Brain microvascular endothelial cell (primary cell): ENCODE data around the gene CEP104.

Source experiments
- DNase-seq: peaks from one replicate; pipeline ENCODE4 v3.0.0-alpha.2; 2020
- H3K27ac ChIP-seq: fragments of 250-450 bp; sonication (Bioruptor Pico); 2 replicates; pipeline ENCODE4 v1.5.1; 2020; ENCODE audit warnings: mild to moderate bottlenecking, moderate library complexity
- H3K27me3 ChIP-seq: fragments of 250-450 bp; sonication (Bioruptor Pico); replicated peaks from 2 replicates; pipeline ENCODE4 v1.5.1; 2020; ENCODE audit warnings: mild to moderate bottlenecking
- H3K36me3 ChIP-seq: fragments of 250-450 bp; sonication (Bioruptor Pico); replicated peaks from 2 replicates; pipeline ENCODE4 v1.5.1; 2020; ENCODE audit warnings: mild to moderate bottlenecking
- H3K4me3 ChIP-seq: 2 replicates; pipeline ENCODE4 v1.5.1; 2011; ENCODE audit warnings: low read depth, mild to moderate bottlenecking, control low read depth, low read length, moderate library complexity
- CTCF ChIP-seq: IDR thresholded peaks from 2 replicates; pipeline ENCODE4 v1.5.1; 2011; ENCODE audit warnings: low read depth, mild to moderate bottlenecking, moderate library complexity, low read length, control low read depth, inconsistent platforms; ENCODE audit errors: missing control alignments
- in situ Hi-C: cut with HindIII; loops from 2 replicates; pipeline ENCODE4 v1.10.0; 2017; ENCODE audit warnings: low sequenced_read_pairs, low pct_ligation_motif_present

Gene CEP104

GRCh38 chr1:3880429-3881192, 23.6 kb upstream of the CEP104 start:
- H3K27ac ChIP-seq, result no peak overlapping the region
- in situ Hi-C loops, result no loop called here
- peaks cover 14% of the 10 kb centered on the region for H3K36me3 ChIP-seq
- H3K4me3 ChIP-seq, result no peak overlapping the region
- TF ChIP-seq CTCF, result no peak
- H3K27me3 ChIP-seq, result no peaks in the 10 kb centered on the region
- DNase-seq, result no peak

GRCh38 chr1:3879787-3880428, 22.9 kb upstream of the CEP104 start:
- Histone ChIP-seq H3K27ac (no peak overlapping the region), H3K27me3 (no peaks in the 10 kb centered on the region), H3K4me3 (no peak overlapping the region), H3K36me3 (peaks cover 11% of the 10 kb centered on the region)
- in situ Hi-C loops, result no loop called here
- TF ChIP-seq CTCF, result no peak
- DNase-seq, result no peak

GRCh38 chr1:3879099-3879498, 22.1 kb upstream of the CEP104 start:
- H3K27ac ChIP-seq, result no peak overlapping the region
- DNase-seq, result no peak
- in situ Hi-C loops, result no loop called here
- no peak for TF ChIP-seq CTCF
- no peaks in the 10 kb centered on the region for H3K27me3 ChIP-seq
- H3K36me3 ChIP-seq, result peaks cover 9% of the 10 kb centered on the region
- no peak overlapping the region for H3K4me3 ChIP-seq

GRCh38 chr1:3876716-3877115, 19.7 kb upstream of the CEP104 start:
- peaks cover 6% of the 10 kb centered on the region for H3K36me3 ChIP-seq
- H3K27me3 ChIP-seq, result no peaks in the 10 kb centered on the region
- no peak for TF ChIP-seq CTCF
- no peak overlapping the region for H3K4me3 ChIP-seq
- H3K27ac ChIP-seq, result no peak overlapping the region
- DNase-seq, result no peak
- in situ Hi-C loops, result no loop called here

- no peaks in the 10 kb centered on the region for H3K27me3 ChIP-seq
- no peak overlapping the region for H3K4me3 ChIP-seq
- H3K36me3 ChIP-seq, result peaks cover 6% of the 10 kb centered on the region
- in situ Hi-C loops, result no loop called here
- no peak overlapping the region for H3K27ac ChIP-seq
- no peak for TF ChIP-seq CTCF
- no peak for DNase-seq
Observed at GRCh38 chr1:3874736-3875135, 17.7 kb upstream of the CEP104 start.

- H3K27ac ChIP-seq, result no peak overlapping the region
Observed at GRCh38 chr1:3872546-3872945, 15.5 kb upstream of the CEP104 start.

More at GRCh38 chr1:3872546-3872945, 15.5 kb upstream of the CEP104 start:
- Histone ChIP-seq H3K36me3 (peaks cover 4% of the 10 kb centered on the region), H3K4me3 (no peak overlapping the region), H3K27me3 (no peaks in the 10 kb centered on the region)
- DNase-seq, result no peak
- TF ChIP-seq CTCF, result no peak
- in situ Hi-C loops, result no loop called here
